Activated CD8-positive, alpha-beta memory T cell treated with anti-CD3 and anti-CD28 coated beads for 24 hours (primary cell): ENCODE measurements around the gene WIPF2.

Source experiments
- DNase-seq: peaks from one replicate; pipeline ENCODE4 v3.0.0-alpha.2; 2020

WIPF2 gene

DNA sequence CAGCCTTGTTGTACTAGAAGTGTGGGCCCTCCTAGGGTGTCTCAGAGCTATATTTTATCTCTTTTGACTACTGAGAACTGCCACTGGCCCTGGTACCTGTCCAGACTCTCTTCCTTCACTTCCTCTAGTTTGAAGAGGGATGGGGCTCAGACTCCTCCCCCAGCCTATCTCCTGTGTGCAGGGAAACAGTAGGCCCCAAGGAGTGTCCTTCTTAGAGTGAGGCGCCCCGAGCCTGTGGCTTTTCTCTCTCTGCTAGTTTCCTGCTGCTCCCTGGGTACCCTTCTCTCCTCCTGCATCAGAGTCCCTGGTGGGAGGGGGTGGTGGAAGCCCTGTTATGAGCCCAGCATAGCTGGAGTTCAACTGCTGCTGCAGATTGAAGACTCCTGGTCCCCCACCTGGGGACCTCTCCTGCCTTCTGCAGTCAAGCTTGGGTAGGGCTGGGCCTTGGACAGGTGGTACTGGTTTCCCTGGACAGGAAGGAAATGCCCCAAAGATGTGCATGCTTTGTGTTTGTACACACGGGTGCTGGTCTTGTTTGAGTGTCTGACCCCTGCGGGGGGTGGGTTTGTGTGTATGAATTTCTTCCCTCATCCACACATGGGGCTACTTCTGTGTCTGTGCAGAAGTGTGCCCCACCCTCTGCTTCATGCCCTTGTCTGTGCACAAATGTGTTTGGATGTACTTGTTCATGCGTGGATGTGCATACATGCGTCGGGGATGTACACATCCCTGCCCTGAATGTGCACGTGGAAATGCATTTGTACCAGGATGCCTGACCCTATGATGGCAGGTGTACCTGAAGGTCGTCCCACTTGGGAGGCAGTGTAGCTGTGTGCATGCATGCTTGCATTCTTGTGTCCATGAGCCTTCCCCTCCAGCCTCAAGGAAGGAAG, 96.8 kb downstream of the WIPF2 start:
- peak; percentile 62 for DNase-seq

- peak; percentile 58 for DNase-seq
Measured at GRCh38 chr17:40316571-40317344, 97.7 kb downstream of the WIPF2 start.

DNA sequence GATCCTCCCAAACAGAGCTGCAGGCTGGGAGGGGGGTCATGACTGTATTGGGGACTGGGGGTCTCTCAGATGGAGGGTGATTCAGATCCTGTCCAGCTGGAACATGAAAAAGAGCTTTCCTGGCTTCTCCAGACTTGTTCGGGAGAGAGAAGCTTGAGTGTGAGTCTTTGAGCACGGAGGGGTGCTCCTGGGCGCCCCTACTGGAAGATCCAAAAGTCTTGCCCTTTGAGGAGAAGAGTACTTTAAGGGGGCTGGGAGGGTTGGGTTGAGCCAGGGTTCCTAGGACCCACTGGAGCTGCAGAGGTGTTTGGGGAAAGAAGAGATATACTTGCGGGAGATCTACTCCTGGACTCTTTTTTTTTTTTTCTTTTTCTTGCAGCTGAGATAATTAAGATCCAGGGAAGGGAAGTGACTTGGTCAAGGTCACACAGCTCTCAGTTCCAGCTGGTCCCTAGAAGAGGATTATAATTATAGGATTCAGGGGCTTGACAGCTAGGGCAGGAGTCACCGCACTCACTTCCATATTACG, 98.3 kb downstream of the WIPF2 start:
- DNase-seq, result peak; percentile 78

DNA sequence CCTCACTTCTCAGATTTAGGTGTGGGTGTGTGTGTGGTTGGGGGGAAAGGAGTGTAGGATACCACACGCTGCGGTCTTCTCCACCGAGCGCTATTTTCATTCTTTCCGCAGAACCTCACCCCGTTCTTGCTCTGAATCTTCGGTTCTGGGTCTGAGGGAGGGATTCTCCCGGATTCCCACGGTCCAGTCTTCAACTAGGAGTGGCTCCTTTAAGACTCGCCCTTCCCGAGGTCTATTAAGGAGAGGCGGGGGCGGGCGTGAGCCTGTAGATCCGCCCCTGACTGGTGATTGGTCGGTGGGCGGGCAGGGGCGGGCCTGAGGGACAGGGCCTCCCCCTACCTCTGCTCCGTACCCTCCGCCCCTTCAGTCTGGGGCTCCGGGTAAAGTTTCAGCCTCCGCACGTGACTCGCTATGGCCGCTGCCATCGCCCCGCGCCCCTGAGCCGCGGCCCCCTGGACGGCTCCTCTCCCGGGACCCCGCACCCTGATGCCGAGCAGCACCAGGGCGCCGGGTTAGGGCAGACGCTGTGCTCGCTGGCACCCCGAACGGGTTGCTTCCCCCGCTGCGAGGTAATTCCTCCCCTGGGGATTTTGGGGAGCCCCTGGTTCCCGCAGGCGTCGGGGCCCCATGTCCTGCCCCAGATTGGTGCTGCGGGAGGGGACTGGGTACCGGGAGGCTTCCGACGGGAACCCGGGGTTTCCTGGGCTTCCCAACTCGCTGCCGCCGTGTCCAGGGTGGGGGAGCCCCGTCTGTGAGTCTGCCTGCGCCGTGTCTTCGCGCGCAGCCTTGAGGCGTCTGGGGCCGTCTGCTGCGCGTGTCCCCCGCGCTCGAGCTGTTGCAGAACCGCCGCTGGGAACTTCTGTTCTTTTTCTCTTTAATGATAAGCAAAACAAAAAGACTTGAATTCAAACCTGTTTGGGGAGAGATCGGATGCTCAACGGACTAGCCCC, 99.1 kb downstream of the WIPF2 start:
- DNase-seq, result peak; percentile 95

DNA sequence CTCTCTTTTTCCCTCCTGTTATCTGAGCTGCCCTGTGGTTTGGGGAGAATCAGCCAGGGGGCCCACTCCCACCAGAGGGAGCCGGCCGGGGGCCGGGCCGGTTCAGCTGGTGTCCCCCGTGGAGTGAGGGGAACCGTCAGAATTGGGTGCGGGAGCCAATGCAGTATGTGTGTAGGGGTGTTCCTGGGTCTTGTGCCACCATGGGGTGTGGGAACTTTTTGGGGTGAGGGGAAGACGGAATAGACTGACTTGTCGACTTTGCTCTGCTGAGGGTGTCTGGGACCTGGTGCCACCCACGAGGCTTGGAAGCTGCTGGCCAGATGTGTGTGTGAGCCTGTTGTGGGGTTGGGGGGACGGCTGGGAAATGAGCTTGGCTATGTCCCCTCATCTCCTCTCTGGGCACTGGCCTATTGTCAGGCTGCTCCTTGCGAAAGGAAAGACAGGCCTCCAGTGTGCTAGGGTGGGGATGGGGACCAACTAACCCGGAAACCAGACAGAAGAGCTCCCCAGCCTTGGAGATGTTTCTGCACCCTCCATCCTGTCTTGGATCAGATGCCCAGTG, 99.8 kb downstream of the WIPF2 start:
- peak; percentile 67 for DNase-seq

DNA sequence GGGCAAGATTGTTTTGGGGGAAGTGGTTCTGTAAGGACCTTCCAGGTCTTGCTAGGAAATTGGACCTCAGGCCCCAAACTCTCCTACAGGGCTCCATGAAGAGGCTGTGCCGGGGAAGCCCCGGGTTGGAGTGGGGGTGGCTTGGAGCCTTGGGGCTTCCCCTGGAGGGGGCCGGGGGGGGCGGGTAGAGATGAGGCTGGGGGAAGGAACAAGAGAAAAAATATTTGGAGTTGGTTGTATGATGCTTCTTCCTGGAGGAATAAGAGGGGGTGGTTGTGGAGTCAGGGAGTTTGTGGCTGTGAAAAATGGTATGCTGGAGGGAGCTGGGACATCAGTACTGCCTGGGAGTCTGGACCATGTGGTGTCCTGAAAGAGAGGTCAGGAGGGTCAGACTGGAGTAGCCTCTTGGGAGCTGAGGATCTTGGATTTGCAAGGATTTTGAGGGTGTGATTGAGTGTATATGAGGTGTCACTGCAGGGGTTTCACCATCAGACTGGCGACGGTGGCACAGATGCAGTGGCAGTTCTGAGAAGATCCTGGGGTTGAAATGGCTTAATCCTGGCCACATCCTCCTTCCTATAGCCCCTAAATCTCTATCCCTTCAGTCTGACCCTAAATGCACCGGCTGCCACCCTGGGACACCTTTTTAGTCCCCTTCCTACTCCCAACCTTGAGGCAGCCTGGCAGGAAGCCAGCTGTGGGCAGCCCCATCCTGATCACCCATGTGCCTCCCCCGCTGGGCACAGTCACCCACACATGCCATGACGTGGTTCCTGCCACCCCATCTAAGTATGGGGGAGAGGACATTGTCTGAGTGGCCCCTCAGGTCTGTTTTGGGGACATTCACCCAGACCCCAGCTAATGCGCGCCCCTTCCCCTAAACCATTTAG, 100.8 kb downstream of the WIPF2 start:
- DNase-seq, result no peak

- DNase-seq, result no peak
Measured at GRCh38 chr17:40320756-40321523, 101.8 kb downstream of the WIPF2 start.

- DNase-seq, result no peak
Measured at GRCh38 chr17:40321524-40321929, 102.4 kb downstream of the WIPF2 start.

GRCh38 chr17:40321961-40322357, 102.9 kb downstream of the WIPF2 start:
- no peak for DNase-seq

- peak; percentile 94 for DNase-seq
Measured at GRCh38 chr17:40322358-40323315, 103.5 kb downstream of the WIPF2 start.

- peak; percentile 83 for DNase-seq
Measured at GRCh38 chr17:40323391-40324381, 104.6 kb downstream of the WIPF2 start.

DNA sequence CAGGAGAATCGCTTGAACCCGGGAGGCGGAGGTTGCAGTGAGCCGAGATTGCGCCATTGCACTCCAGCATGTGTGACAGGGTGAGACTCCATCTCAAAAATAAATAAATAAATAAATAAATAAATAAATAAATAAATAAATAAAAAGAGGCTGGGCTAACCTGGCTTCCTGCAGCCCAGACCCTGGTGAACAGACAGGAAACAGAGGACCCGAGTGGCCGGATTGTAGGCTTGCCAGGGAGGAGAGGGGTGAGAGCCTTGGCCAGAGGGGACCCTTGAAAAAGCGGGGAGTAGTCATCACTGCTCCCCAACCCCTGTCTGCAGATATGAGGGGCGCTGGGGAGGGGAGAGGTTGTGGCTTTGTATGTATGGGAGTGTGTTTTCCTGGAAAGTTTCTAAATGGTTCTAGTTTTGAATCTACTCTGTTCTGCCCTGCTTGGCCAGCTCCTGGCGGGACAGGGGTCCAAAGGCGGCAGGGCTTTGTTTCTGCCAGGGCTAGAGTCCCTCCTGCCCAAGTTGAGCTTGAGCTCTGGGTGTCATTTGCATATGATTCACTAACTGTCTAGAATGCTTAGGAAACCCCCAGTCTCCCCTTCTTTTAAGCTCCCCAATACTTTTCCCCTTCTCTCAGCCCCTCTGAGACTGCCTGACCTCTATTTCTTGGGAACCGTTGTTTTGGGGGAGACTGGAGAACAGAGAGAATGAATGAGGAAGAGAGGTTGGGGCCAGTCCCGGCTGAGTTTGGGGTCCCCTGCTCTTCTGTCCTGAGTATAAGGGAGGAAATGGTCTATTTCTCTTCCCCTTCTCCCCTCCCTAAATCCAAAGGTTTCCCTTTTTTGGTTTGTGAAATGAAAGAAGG, 106.3 kb downstream of the WIPF2 start:
- DNase-seq, result no peak

DNA sequence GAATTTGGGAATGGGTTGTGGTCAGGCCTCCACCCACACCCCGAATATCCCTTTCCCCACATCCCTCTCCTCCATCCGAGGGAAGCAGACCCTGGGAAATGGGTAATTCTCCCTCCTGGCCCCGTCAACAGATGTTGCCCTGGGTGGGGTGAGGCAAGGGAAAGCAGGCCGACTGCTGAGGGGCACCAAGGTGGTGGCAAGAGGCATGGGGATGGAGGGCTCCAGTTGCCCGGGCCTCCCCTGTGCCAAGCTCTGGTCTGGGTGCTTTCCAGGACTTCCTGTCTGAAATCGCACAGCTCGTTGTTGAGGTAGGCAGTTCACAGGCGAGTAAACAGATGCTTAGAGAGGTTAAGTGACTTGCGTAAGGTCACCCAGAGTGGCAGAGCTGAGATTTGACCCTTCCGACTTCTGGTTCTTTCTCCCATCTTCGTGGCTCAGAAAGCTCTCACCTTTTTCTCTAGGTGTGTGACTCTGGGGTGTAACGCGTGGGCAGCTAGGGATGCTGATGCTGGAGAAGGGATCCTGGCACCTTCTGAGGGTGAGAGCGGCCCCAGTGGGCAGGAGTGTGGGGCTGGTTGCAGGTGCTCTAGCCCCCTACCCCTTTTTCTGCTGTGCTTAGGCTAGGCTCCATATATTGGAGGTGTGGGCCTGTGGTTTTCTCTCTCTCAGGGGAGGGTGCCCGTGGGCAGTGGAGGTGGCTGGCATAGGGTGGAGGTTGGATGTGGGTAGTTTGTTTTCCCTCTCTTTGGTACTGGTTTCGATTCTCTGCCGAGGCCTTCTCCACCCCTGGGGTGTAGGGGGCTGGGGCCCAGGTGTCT, 107.1 kb downstream of the WIPF2 start:
- no peak for DNase-seq

- DNase-seq, result no peak
Measured at GRCh38 chr17:40326832-40327199, 107.7 kb downstream of the WIPF2 start.

DNA sequence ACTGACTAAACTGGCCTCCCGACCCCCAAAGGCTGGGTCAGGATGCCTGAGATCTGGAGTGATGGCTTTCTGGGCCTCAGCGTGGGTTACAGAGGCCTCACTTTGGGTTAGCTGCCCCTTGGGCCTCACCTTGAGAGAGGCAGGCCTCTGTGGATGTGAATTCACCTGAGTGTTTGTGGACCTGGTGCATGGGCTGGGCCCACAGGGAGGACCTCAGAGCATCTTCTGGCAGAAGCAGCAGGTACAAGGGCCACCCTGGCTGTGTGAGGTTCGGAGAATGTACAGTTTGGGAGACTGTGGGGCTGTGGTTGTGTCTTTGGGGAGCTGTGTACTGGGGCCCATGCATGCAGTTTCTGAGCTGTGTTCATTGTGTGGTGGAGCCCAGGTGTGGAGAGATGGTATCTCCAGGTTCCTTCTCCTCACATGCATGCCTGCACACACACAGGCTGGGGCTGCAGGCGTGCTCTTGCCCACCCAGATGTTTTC, 108.2 kb downstream of the WIPF2 start:
- DNase-seq, result no peak
